ENCODE measurements around the gene SPATA20. TPM values are rescaled to one million over a fixed set of nuclear protein-coding genes. Genes with fewer than 3 reads are reported as not detected.

The SPATA20 gene
- total and polyA plus RNA-seq, 2 of the 13 experiments (the other 11 are each of a cell fraction or from before 2014, with no cell fraction given): 36.1 to 64.8 TPM

- TF ChIP-seq RCOR2 (CRISPR knock-in tag; IDR thresholded peaks at IDR 0.05) (no peak), NFKBIZ (CRISPR knock-in tag; IDR thresholded peaks at IDR 0.05) (no peak), RNF2 (conservative IDR thresholded peaks at IDR 0.05; ENCODE audit: low read depth) (no peak), SAP130 (CRISPR knock-in tag; IDR thresholded peaks at IDR 0.05; ENCODE audit: low read depth) (peak; percentile 29; the same call in 1 of the 2 replicates), YEATS2 (CRISPR knock-in tag; IDR thresholded peaks at IDR 0.05; ENCODE audit: borderline replicate concordance) (no peak; the same call in 1 of the 2 replicates), GATAD1 (CRISPR knock-in tag; IDR thresholded peaks at IDR 0.05) (no peak), ASH2L (IDR thresholded peaks at IDR 0.05; ENCODE audit: insufficient read length, low read depth, low read length) (no peak), MIER2 (CRISPR knock-in tag; IDR thresholded peaks at IDR 0.05) (no peak), SRY (CRISPR knock-in tag; IDR thresholded peaks at IDR 0.05) (no peak), ZNF775 (CRISPR knock-in tag; IDR thresholded peaks at IDR 0.05; ENCODE audit: borderline replicate concordance) (no peak), SOX13 (IDR thresholded peaks at IDR 0.05) (no peak), SOX13 (CRISPR knock-in tag; conservative IDR thresholded peaks at IDR 0.05 in 1 of 2, IDR thresholded peaks at IDR 0.05 in 1 of 2) (no peak), NFIC (IDR thresholded peaks at IDR 0.05; ENCODE audit: low read length) (no peak), ZNF292 (CRISPR knock-in tag; IDR thresholded peaks at IDR 0.05; ENCODE audit: borderline replicate concordance, low read depth) (no peak), ZNF704 (CRISPR knock-in tag; IDR thresholded peaks at IDR 0.05; ENCODE audit: borderline replicate concordance) (0 out of 2 replicates have a peak, but pooled peaks have one; percentile 2), CHD2 (IDR thresholded peaks at IDR 0.05; ENCODE audit: low read depth, low read length) (no peak), SALL1 (CRISPR knock-in tag; IDR thresholded peaks at IDR 0.05) (no peak), ETV6 (CRISPR knock-in tag; conservative IDR thresholded peaks at IDR 0.05) (no peak), JUN (CRISPR knock-in tag; IDR thresholded peaks at IDR 0.05) (no peak), TFDP1 (CRISPR knock-in tag; IDR thresholded peaks at IDR 0.05; ENCODE audit: borderline replicate concordance) (no peak), ZNF784 (CRISPR knock-in tag; IDR thresholded peaks at IDR 0.05; ENCODE audit: borderline replicate concordance) (0 out of 2 replicates have a peak, but pooled peaks have one; percentile 29), PREB (CRISPR knock-in tag; IDR thresholded peaks at IDR 0.05) (no peak), ATRX (CRISPR knock-in tag; IDR thresholded peaks at IDR 0.05; ENCODE audit: borderline replicate concordance) (no peak), ZNF737 (CRISPR knock-in tag; IDR thresholded peaks at IDR 0.05; ENCODE audit: borderline replicate concordance) (0 out of 2 replicates have a peak, but pooled peaks have one; percentile 33), PHF21A (CRISPR knock-in tag; IDR thresholded peaks at IDR 0.05) (0 out of 2 replicates have a peak, but pooled peaks have one; percentile 10), ZSCAN29 (CRISPR knock-in tag; conservative IDR thresholded peaks at IDR 0.05) (no peak)
Measured at GRCh38 chr17:50539762-50540559, 7.0 kb upstream of the SPATA20 start (continued).

Data from HepG2 (cell line).